KMS-11 (cell line): ENCODE data around the gene TNFRSF21.

Source experiments
- H2AFZ ChIP-seq: fragments of 200-600 bp; sonication (generic); 2 replicates; pipeline ENCODE4 v1.6.1; 2016; ENCODE audit warnings: antibody characterized with exemption, mixed run types, low read depth
- H3K27ac ChIP-seq: fragments of 200-600 bp; sonication (generic); 2 replicates; pipeline ENCODE4 v1.6.1; 2016; ENCODE audit warnings: mild to moderate bottlenecking, mixed run types
- H3K27me3 ChIP-seq: fragments of 200-600 bp; sonication (generic); 2 replicates; pipeline ENCODE4 v1.6.1; 2017; ENCODE audit warnings: mild to moderate bottlenecking, low read depth, mixed run types, moderate library complexity; ENCODE audit not compliant: insufficient read depth
- H3K36me3 ChIP-seq: fragments of 200-600 bp; sonication (generic); 2 replicates; pipeline ENCODE4 v1.6.1; 2017; ENCODE audit warnings: mild to moderate bottlenecking, mixed run types; ENCODE audit not compliant: insufficient read depth
- H3K4me1 ChIP-seq: fragments of 200-600 bp; sonication (generic); 2 replicates; pipeline ENCODE4 v1.6.1; 2016; ENCODE audit warnings: mild to moderate bottlenecking, low read depth, mixed run types; ENCODE audit not compliant: poor library complexity, severe bottlenecking
- H3K4me2 ChIP-seq: fragments of 200-600 bp; sonication (generic); 2 replicates; pipeline ENCODE4 v1.7.0; 2016; ENCODE audit warnings: mild to moderate bottlenecking, mixed run types
- H3K4me3 ChIP-seq: fragments of 200-600 bp; sonication (generic); IDR thresholded peaks from 2 replicates; pipeline ENCODE4 v1.6.1; 2017; ENCODE audit warnings: low read depth, low read length, mixed read lengths; ENCODE audit not compliant: insufficient read depth
- H3K79me2 ChIP-seq: fragments of 200-600 bp; sonication (generic); 2 replicates; pipeline ENCODE4 v1.6.1; 2016; ENCODE audit warnings: low read depth, mixed run types; ENCODE audit not compliant: insufficient read depth
- H3K9ac ChIP-seq: fragments of 200-600 bp; sonication (generic); 2 replicates; pipeline ENCODE4 v1.6.1; 2016; ENCODE audit warnings: mild to moderate bottlenecking, mixed run types
- H4K20me1 ChIP-seq: fragments of 200-600 bp; sonication (generic); 2 replicates; pipeline ENCODE4 v1.6.1; 2016; ENCODE audit warnings: mild to moderate bottlenecking, mixed run types; ENCODE audit not compliant: insufficient read depth
- TF ChIP-seq, protein P1 (sequence below): fragments of 200-600 bp; sonication (generic); conservative IDR thresholded peaks from 2 replicates; pipeline ENCODE4 v1.6.1; 2017; ENCODE audit warnings: low read depth, mild to moderate bottlenecking, antibody characterized with exemption, low read length, moderate library complexity, mixed read lengths

Gene TNFRSF21

GRCh38 chr6:47353871-47354270 is 44.2 kb upstream of the TNFRSF21 start:
- H3K79me2 ChIP-seq = no peaks in the 10 kb centered on the region
- no peak overlapping the region for H3K4me3 ChIP-seq
- no peaks in the 10 kb centered on the region; the same call in 1 of the 2 replicates for H3K36me3 ChIP-seq
- H3K4me1 ChIP-seq = no peaks in the 10 kb centered on the region
- no peak overlapping the region for H2AFZ ChIP-seq
- TF ChIP-seq, protein P1, sequence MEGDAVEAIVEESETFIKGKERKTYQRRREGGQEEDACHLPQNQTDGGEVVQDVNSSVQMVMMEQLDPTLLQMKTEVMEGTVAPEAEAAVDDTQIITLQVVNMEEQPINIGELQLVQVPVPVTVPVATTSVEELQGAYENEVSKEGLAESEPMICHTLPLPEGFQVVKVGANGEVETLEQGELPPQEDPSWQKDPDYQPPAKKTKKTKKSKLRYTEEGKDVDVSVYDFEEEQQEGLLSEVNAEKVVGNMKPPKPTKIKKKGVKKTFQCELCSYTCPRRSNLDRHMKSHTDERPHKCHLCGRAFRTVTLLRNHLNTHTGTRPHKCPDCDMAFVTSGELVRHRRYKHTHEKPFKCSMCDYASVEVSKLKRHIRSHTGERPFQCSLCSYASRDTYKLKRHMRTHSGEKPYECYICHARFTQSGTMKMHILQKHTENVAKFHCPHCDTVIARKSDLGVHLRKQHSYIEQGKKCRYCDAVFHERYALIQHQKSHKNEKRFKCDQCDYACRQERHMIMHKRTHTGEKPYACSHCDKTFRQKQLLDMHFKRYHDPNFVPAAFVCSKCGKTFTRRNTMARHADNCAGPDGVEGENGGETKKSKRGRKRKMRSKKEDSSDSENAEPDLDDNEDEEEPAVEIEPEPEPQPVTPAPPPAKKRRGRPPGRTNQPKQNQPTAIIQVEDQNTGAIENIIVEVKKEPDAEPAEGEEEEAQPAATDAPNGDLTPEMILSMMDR = no peak
- no peaks in the 10 kb centered on the region for H3K27me3 ChIP-seq
- no peak overlapping the region for H3K27ac ChIP-seq
- H3K4me2 ChIP-seq = no peak overlapping the region
- H3K9ac ChIP-seq = no peak overlapping the region
- H4K20me1 ChIP-seq = no peaks in the 10 kb centered on the region

DNA sequence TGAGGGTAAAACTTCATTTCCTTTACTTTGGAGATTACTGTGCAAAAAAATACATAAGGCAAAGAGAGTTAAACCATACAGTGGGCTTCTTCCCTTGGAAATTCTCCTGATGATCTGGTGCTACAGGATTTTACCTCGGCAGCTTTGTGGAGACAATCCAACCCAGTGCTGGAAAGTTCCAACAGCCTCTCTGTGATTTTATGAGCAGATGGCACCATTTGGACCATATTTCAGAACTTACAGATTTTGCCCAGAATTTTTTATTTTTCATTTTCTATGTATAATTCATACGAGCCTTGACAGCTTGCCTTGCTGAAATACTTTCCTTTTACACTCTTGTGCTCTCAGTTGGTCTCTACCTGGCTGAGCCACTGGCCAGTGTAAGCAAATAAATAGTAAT is 43.3 kb upstream of the TNFRSF21 start:
- H3K27ac ChIP-seq = no peak overlapping the region
- no peaks in the 10 kb centered on the region for H3K4me1 ChIP-seq
- no peak overlapping the region for H3K9ac ChIP-seq
- no peaks in the 10 kb centered on the region for H4K20me1 ChIP-seq
- TF ChIP-seq, protein P1 = no peak
- H3K4me2 ChIP-seq = no peak overlapping the region
- no peak overlapping the region for H2AFZ ChIP-seq
- H3K4me3 ChIP-seq = no peak overlapping the region
- no peaks in the 10 kb centered on the region for H3K27me3 ChIP-seq
- H3K36me3 ChIP-seq = no peaks in the 10 kb centered on the region; the same call in 1 of the 2 replicates
- no peaks in the 10 kb centered on the region for H3K79me2 ChIP-seq

- no peak overlapping the region for H3K4me2 ChIP-seq
- no peaks in the 10 kb centered on the region for H4K20me1 ChIP-seq
- H3K27ac ChIP-seq = no peak overlapping the region
- TF ChIP-seq, protein P1 = no peak
- no peaks in the 10 kb centered on the region for H3K27me3 ChIP-seq
- H3K36me3 ChIP-seq = no peaks in the 10 kb centered on the region; the same call in 1 of the 2 replicates
- no peak overlapping the region for H3K9ac ChIP-seq
- no peaks in the 10 kb centered on the region for H3K79me2 ChIP-seq
- no peak overlapping the region for H2AFZ ChIP-seq
- H3K4me1 ChIP-seq = no peaks in the 10 kb centered on the region
- H3K4me3 ChIP-seq = no peak overlapping the region
Measured at GRCh38 chr6:47352194-47352920, 42.7 kb upstream of the TNFRSF21 start.

DNA sequence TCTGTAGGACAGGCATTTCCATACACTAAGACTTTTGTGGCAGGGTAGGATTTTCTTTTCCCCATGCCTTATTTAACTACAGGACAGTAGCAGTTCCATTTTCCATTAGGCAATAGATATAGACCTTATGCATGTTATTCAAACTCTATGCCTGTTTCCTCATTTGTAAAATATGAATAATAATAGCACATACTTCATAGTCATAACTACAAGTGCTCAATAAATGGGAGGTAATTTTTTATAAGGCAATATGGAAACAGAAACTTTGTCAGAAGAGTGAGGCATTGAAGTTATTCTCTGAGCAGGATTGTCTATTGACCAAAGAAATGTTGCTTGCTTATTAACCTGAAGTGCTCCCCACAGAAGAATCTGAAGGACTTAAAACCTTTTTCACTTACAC is 41.9 kb upstream of the TNFRSF21 start:
- H3K9ac ChIP-seq = no peak overlapping the region
- no peaks in the 10 kb centered on the region; the same call in 1 of the 2 replicates for H3K36me3 ChIP-seq
- no peak overlapping the region for H3K4me2 ChIP-seq
- H3K27ac ChIP-seq = no peak overlapping the region
- TF ChIP-seq, protein P1 = no peak
- H3K27me3 ChIP-seq = no peaks in the 10 kb centered on the region
- H3K4me3 ChIP-seq = no peak overlapping the region
- no peak overlapping the region for H2AFZ ChIP-seq
- H3K4me1 ChIP-seq = no peaks in the 10 kb centered on the region
- no peaks in the 10 kb centered on the region for H3K79me2 ChIP-seq
- no peaks in the 10 kb centered on the region for H4K20me1 ChIP-seq
